PC-9 (cell line): ENCODE measurements around the gene LRSAM1. TPM values are rescaled to one million over a fixed set of nuclear protein-coding genes. Genes with fewer than 3 reads are reported as not detected.

Experiments
- BruUV-seq: library from RNA; stranded (reverse); fragments of 400-500 nt; replicated peaks from 2 replicates; lab custom pipeline; 2021; lab: Mats Ljungman, UMichigan
- CTCF ChIA-PET: fragments of 300-600 bp; sonication (Branson Sonifier 250); formaldehyde crosslinking; loops from one replicate; lab custom pipeline; 2022; ENCODE audit warnings: antibody characterized with exemption; lab: Charles Lee
- POLR2A ChIA-PET: fragments of 300-600 bp; sonication (Branson Sonifier 250); formaldehyde crosslinking; loops from one replicate; lab custom pipeline; 2022; ENCODE audit warnings: antibody characterized with exemption; ENCODE audit not compliant: unreplicated experiment; lab: Charles Lee
- DNase-seq, 2 experiments: peaks; one replicate each; pipeline versions ENCODE4 v3.0.0 to v3.0.0-alpha.2; 2015 to 2022; ENCODE audit warnings: mixed read lengths in 1 of 2
- H2AFZ ChIP-seq: fragments of 200-600 bp; sonication (generic); 2 replicates; pipeline ENCODE4 v1.8.1; 2017; ENCODE audit warnings: antibody characterized with exemption
- H3F3A ChIP-seq: fragments of 200-600 bp; sonication (generic); 2 replicates; pipeline ENCODE4 v1.8.1; 2017; ENCODE audit warnings: antibody characterized with exemption, mild to moderate bottlenecking, low read depth; ENCODE audit not compliant: insufficient read depth
- H3K27ac ChIP-seq: fragments of 200-600 bp; sonication (generic); 2 replicates; pipeline ENCODE4 v1.6.1; 2016; ENCODE audit warnings: mixed run types
- H3K27me3 ChIP-seq: fragments of 200-600 bp; sonication (generic); 2 replicates; pipeline ENCODE4 v1.6.1; 2016; ENCODE audit warnings: low read depth, mixed run types; ENCODE audit not compliant: insufficient read depth
- H3K36me3 ChIP-seq: fragments of 200-600 bp; sonication (generic); 2 replicates; pipeline ENCODE4 v1.6.1; 2016; ENCODE audit warnings: low read depth, mixed run types
- H3K4me1 ChIP-seq: fragments of 200-600 bp; sonication (generic); replicated peaks from 2 replicates; pipeline ENCODE4 v1.6.1; 2016; ENCODE audit warnings: mixed run types; ENCODE audit not compliant: insufficient read depth
- H3K4me2 ChIP-seq: fragments of 200-600 bp; sonication (generic); 2 replicates; pipeline ENCODE4 v1.6.1; 2017; ENCODE audit warnings: mixed run types
- H3K4me3 ChIP-seq: fragments of 200-600 bp; sonication (generic); 2 replicates; pipeline ENCODE4 v1.6.1; 2016; ENCODE audit warnings: mixed run types
- H3K79me2 ChIP-seq: fragments of 200-600 bp; sonication (generic); 2 replicates; pipeline ENCODE4 v1.6.1; 2017; ENCODE audit warnings: low read depth, mixed run types
- H3K9me2 ChIP-seq: fragments of 200-600 bp; sonication (generic); 2 replicates; pipeline ENCODE4 v1.8.1; 2017; ENCODE audit warnings: mild to moderate bottlenecking; ENCODE audit not compliant: insufficient read depth
- H3K9me3 ChIP-seq: fragments of 200-600 bp; sonication (generic); 2 replicates; pipeline ENCODE4 v1.8.1; 2016; ENCODE audit warnings: low read depth; ENCODE audit not compliant: insufficient read depth
- H4K20me1 ChIP-seq: fragments of 200-600 bp; sonication (generic); 2 replicates; pipeline ENCODE4 v1.8.1; 2017; ENCODE audit not compliant: insufficient read depth
- CTCF ChIP-seq: fragments of 200-600 bp; sonication (generic); conservative IDR thresholded peaks from 2 replicates; pipeline ENCODE4 v1.6.1; 2017; ENCODE audit warnings: mixed run types, antibody characterized with exemption, mild to moderate bottlenecking, moderate library complexity
- EZH2 ChIP-seq: fragments of 200-600 bp; sonication (generic); IDR thresholded peaks from 2 replicates; pipeline ENCODE4 v1.8.0; 2017; ENCODE audit warnings: antibody characterized with exemption, low read depth
- intact Hi-C: fragments of 100-400 bp; cut with micrococcal nuclease; formaldehyde crosslinking; loops from one replicate; pipeline ENCODE4 v1.10.0; 2022; ENCODE audit not compliant: unreplicated experiment
- total RNA-seq: library from RNA; stranded (reverse); gene quantifications from 2 replicates; pipeline ENCODE4 v1.2.3, GENCODE V29; 2021

LRSAM1 gene
- total RNA-seq, 1 experiment from 2014 or later = 44.0 TPM

GRCh38 chr9:127418037-127418471 is 33.3 kb upstream of the LRSAM1 start:
- DNase-seq = peak in 1 of 2 experiments; percentile 34
- Histone ChIP-seq H3F3A (peaks cover 15% of the 10 kb centered on the region; the same call in 1 of the 2 replicates), H3K79me2 (peaks cover 10% of the 10 kb centered on the region; the same call in 1 of the 2 replicates), H3K4me1 (peaks cover 22% of the 10 kb centered on the region), H2AFZ (no peak overlapping the region), H3K4me2 (0 out of 2 replicates have a peak overlapping the region, but pooled peaks have one; percentile 19), H3K27ac (no peak overlapping the region), H3K36me3 (no peaks in the 10 kb centered on the region), H3K9me3 (no peaks in the 10 kb centered on the region), H3K27me3 (no peaks in the 10 kb centered on the region), H4K20me1 (no peaks in the 10 kb centered on the region; the same call in 1 of the 2 replicates), H3K9me2 (no peaks in the 10 kb centered on the region), H3K4me3 (no peak overlapping the region)
- CTCF ChIA-PET = interaction anchor here (0.6 kb wide), 1 partner anchor 22 kb away, joined by 4 read pairs; no protein-coding TSS in a partner anchor
- TF ChIP-seq EZH2 (no peak), CTCF (peak; percentile 49)
- intact Hi-C loops = no loop called here
- no TSS peak for BruUV-seq
- POLR2A ChIA-PET = no interaction called here

- H3K9me2 ChIP-seq = no peaks in the 10 kb centered on the region
- DNase-seq = no peak
- H4K20me1 ChIP-seq = no peaks in the 10 kb centered on the region; the same call in 1 of the 2 replicates
- H2AFZ ChIP-seq = no peak overlapping the region
- H3K4me1 ChIP-seq = peaks cover 25% of the 10 kb centered on the region
- no peak overlapping the region for H3K4me2 ChIP-seq
- BruUV-seq = no TSS peak
- intact Hi-C loops = no loop called here
- H3K79me2 ChIP-seq = peaks cover 16% of the 10 kb centered on the region; the same call in 1 of the 2 replicates
- H3K9me3 ChIP-seq = no peaks in the 10 kb centered on the region
- no peak overlapping the region for H3K27ac ChIP-seq
- H3K4me3 ChIP-seq = no peak overlapping the region
- H3K27me3 ChIP-seq = no peaks in the 10 kb centered on the region
- no peak for TF ChIP-seq EZH2
- TF ChIP-seq CTCF = no peak
- peaks cover 15% of the 10 kb centered on the region; the same call in 1 of the 2 replicates for H3F3A ChIP-seq
- H3K36me3 ChIP-seq = no peaks in the 10 kb centered on the region
- ChIA-PET CTCF (interaction anchor here (0.5 kb wide), 1 partner anchor 450 kb away, joined by 8 read pairs; no protein-coding TSS in a partner anchor), POLR2A (no interaction called here)
Observed at GRCh38 chr9:127419348-127419747, 32.0 kb upstream of the LRSAM1 start.

GRCh38 chr9:127421057-127421456 is 30.3 kb upstream of the LRSAM1 start:
- TF ChIP-seq CTCF = no peak
- TF ChIP-seq EZH2 = no peak
- ChIA-PET POLR2A (interaction anchor here (0.7 kb wide), 1 partner anchor 25 kb away, joined by 9 read pairs; no protein-coding TSS in a partner anchor), CTCF (no interaction called here)
- intact Hi-C loops = no loop called here
- no TSS peak for BruUV-seq
- H3K36me3 ChIP-seq = no peaks in the 10 kb centered on the region
- no peak overlapping the region for H3K4me2 ChIP-seq
- peaks cover 33% of the 10 kb centered on the region for H3K79me2 ChIP-seq
- no peak overlapping the region for H3K27ac ChIP-seq
- peaks cover 15% of the 10 kb centered on the region; the same call in 1 of the 2 replicates for H3F3A ChIP-seq
- no peak for DNase-seq
- no peaks in the 10 kb centered on the region; the same call in 1 of the 2 replicates for H4K20me1 ChIP-seq
- no peaks in the 10 kb centered on the region for H3K9me3 ChIP-seq
- H3K27me3 ChIP-seq = no peaks in the 10 kb centered on the region
- peaks cover 32% of the 10 kb centered on the region for H3K4me1 ChIP-seq
- no peak overlapping the region for H2AFZ ChIP-seq
- no peaks in the 10 kb centered on the region for H3K9me2 ChIP-seq
- no peak overlapping the region for H3K4me3 ChIP-seq
